WTC11 (cell line): ENCODE data around the gene DOCK7.

Source experiments
- CREM ChIP-seq: sonication (generic); formaldehyde crosslinking; IDR thresholded peaks from 2 replicates; pipeline ENCODE4 v1.8.1; 2022; ENCODE audit warnings: mild to moderate bottlenecking, missing genetic modification reagents, moderate library complexity
- FOXK1 ChIP-seq: sonication (generic); formaldehyde crosslinking; IDR thresholded peaks from 2 replicates; pipeline ENCODE4 v1.8.0; 2022; ENCODE audit warnings: mild to moderate bottlenecking, moderate library complexity, missing genetic modification reagents
- GRHL2 ChIP-seq: fragments of 250-450 bp; sonication (Bioruptor Pico); IDR thresholded peaks from 2 replicates; pipeline ENCODE4 v1.8.0; 2022; ENCODE audit warnings: mild to moderate bottlenecking, moderate library complexity; ENCODE audit not compliant: insufficient replicate concordance, severe bottlenecking
- IRF2 ChIP-seq: sonication (generic); formaldehyde crosslinking; IDR thresholded peaks from 2 replicates; pipeline ENCODE4 v1.8.0; 2022; ENCODE audit warnings: low read depth, missing genetic modification reagents, borderline replicate concordance
- ZNF263 ChIP-seq: sonication (generic); formaldehyde crosslinking; IDR thresholded peaks from 2 replicates; pipeline ENCODE4 v1.8.1; 2022; ENCODE audit warnings: low read depth, mild to moderate bottlenecking, moderate library complexity, missing genetic modification reagents
- TF ChIP-seq, protein P1 (sequence below): fragments of 200-600 bp; IDR thresholded peaks from 2 replicates; pipeline ENCODE4 v1.8.0; 2022; ENCODE audit warnings: antibody characterized with exemption
- TF ChIP-seq, protein P2 (sequence below): fragments of 250-450 bp; sonication (Bioruptor Pico); IDR thresholded peaks from 2 replicates; pipeline ENCODE4 v1.8.0; 2021; ENCODE audit warnings: mild to moderate bottlenecking
- TF ChIP-seq, protein P3 (sequence below): sonication (generic); formaldehyde crosslinking; IDR thresholded peaks from 2 replicates; pipeline ENCODE4 v1.8.1; 2023; ENCODE audit warnings: mild to moderate bottlenecking, missing genetic modification reagents, moderate library complexity

GRCh38 chr1:62717483-62717882 lies 29.3 kb upstream of the DOCK7 start:
- TF ChIP-seq, protein P1, sequence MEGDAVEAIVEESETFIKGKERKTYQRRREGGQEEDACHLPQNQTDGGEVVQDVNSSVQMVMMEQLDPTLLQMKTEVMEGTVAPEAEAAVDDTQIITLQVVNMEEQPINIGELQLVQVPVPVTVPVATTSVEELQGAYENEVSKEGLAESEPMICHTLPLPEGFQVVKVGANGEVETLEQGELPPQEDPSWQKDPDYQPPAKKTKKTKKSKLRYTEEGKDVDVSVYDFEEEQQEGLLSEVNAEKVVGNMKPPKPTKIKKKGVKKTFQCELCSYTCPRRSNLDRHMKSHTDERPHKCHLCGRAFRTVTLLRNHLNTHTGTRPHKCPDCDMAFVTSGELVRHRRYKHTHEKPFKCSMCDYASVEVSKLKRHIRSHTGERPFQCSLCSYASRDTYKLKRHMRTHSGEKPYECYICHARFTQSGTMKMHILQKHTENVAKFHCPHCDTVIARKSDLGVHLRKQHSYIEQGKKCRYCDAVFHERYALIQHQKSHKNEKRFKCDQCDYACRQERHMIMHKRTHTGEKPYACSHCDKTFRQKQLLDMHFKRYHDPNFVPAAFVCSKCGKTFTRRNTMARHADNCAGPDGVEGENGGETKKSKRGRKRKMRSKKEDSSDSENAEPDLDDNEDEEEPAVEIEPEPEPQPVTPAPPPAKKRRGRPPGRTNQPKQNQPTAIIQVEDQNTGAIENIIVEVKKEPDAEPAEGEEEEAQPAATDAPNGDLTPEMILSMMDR, result no peak
- TF ChIP-seq GRHL2, result no peak
- TF ChIP-seq, protein P2, sequence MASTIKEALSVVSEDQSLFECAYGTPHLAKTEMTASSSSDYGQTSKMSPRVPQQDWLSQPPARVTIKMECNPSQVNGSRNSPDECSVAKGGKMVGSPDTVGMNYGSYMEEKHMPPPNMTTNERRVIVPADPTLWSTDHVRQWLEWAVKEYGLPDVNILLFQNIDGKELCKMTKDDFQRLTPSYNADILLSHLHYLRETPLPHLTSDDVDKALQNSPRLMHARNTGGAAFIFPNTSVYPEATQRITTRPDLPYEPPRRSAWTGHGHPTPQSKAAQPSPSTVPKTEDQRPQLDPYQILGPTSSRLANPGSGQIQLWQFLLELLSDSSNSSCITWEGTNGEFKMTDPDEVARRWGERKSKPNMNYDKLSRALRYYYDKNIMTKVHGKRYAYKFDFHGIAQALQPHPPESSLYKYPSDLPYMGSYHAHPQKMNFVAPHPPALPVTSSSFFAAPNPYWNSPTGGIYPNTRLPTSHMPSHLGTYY (CRISPR knock-in tag), result no peak
- TF ChIP-seq IRF2 (CRISPR knock-in tag), result no peak
- TF ChIP-seq FOXK1, result no peak
- no peak for TF ChIP-seq CREM (CRISPR knock-in tag)
- TF ChIP-seq ZNF263 (CRISPR knock-in tag), result no peak
- TF ChIP-seq, protein P3, sequence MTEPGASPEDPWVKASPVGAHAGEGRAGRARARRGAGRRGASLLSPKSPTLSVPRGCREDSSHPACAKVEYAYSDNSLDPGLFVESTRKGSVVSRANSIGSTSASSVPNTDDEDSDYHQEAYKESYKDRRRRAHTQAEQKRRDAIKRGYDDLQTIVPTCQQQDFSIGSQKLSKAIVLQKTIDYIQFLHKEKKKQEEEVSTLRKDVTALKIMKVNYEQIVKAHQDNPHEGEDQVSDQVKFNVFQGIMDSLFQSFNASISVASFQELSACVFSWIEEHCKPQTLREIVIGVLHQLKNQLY (CRISPR knock-in tag), result no peak
